ENCODE measurements around the gene AJM1. TPM values are rescaled to one million over a fixed set of nuclear protein-coding genes. Genes with fewer than 3 reads are reported as not detected.
A peak's percentile ranks its signal among the peaks of the same experiment; 100 is the strongest.

AJM1 gene
- total RNA-seq, 2 donors from 2014 or later, result 1.4 to 3.5 TPM

GRCh38 chr9:136854842-136855460, 12.7 kb downstream of the AJM1 start:
- Mint-ChIP-seq H3K36me3 (ENCODE audit: low read depth) (no peaks in the 10 kb centered on the region), H3K27ac (no peak overlapping the region), H3K4me3 (no peak overlapping the region), H3K9me3 (no peaks in the 10 kb centered on the region), H3K4me1 (no peaks in the 10 kb centered on the region), H3K27me3 (ENCODE audit: insufficient read depth) (no peaks in the 10 kb centered on the region)
- no peak overlapping the region for H3K4me3 ChIP-seq (ENCODE audit: low read length)
- no peak for DNase-seq
- peaks cover 10% of the 10 kb centered on the region for H3K36me3 ChIP-seq (ENCODE audit: control insufficient read depth, insufficient read depth, low read length)
- 91 to 95% methylated on average over 12 to 23 of the region's 23 CpGs for WGBS, 2 experiments (ENCODE audit: insufficient coverage in 1 of 2, insufficient read length in 1 of 2)
- no peaks in the 10 kb centered on the region for H3K9me3 ChIP-seq (ENCODE audit: control insufficient read depth, low read length)
- H3K27ac ChIP-seq (ENCODE audit: low read depth, low read length), result no peak overlapping the region
- no peaks in the 10 kb centered on the region for H3K27me3 ChIP-seq (ENCODE audit: control insufficient read depth, insufficient read depth, low read length, poor library complexity, severe bottlenecking)
- no peak for TF ChIP-seq CTCF (conservative IDR thresholded peaks at IDR 0.05)
- no peak overlapping the region for H3K9ac ChIP-seq (ENCODE audit: extremely low read depth, low read length, poor library complexity, severe bottlenecking)
- H3K4me1 ChIP-seq (ENCODE audit: control insufficient read depth, insufficient read depth, low read length), result peaks cover 6% of the 10 kb centered on the region

- H3K9me3 Mint-ChIP-seq, result no peaks in the 10 kb centered on the region
- H3K4me3 Mint-ChIP-seq, result no peak overlapping the region
- Histone ChIP-seq H3K36me3 (ENCODE audit: control insufficient read depth, insufficient read depth, low read length) (peaks cover 10% of the 10 kb centered on the region), H3K27me3 (ENCODE audit: control insufficient read depth, insufficient read depth, low read length, poor library complexity, severe bottlenecking) (no peaks in the 10 kb centered on the region), H3K4me3 (ENCODE audit: low read length) (no peak overlapping the region), H3K4me1 (ENCODE audit: control insufficient read depth, insufficient read depth, low read length) (no peaks in the 10 kb centered on the region), H3K9me3 (ENCODE audit: control insufficient read depth, low read length) (no peaks in the 10 kb centered on the region), H3K9ac (ENCODE audit: extremely low read depth, low read length, poor library complexity, severe bottlenecking) (no peak overlapping the region), H3K27ac (ENCODE audit: low read depth, low read length) (no peak overlapping the region)
- no peaks in the 10 kb centered on the region for H3K36me3 Mint-ChIP-seq (ENCODE audit: low read depth)
- no peak for TF ChIP-seq CTCF (conservative IDR thresholded peaks at IDR 0.05)
- H3K27me3 Mint-ChIP-seq (ENCODE audit: insufficient read depth), result no peaks in the 10 kb centered on the region
- no peaks in the 10 kb centered on the region for H3K4me1 Mint-ChIP-seq
- no peak overlapping the region for H3K27ac Mint-ChIP-seq
- peak; percentile 51 for DNase-seq
- WGBS, 2 experiments (ENCODE audit: insufficient coverage in 1 of 2, insufficient read length in 1 of 2), result 94% methylated on average over 14 to 26 of the region's 26 CpGs
Observed at GRCh38 chr9:136855461-136856078, 13.3 kb downstream of the AJM1 start.

GRCh38 chr9:136856079-136856476, 13.8 kb downstream of the AJM1 start:
- Histone ChIP-seq H3K27me3 (ENCODE audit: control insufficient read depth, insufficient read depth, low read length, poor library complexity, severe bottlenecking) (no peaks in the 10 kb centered on the region), H3K36me3 (ENCODE audit: control insufficient read depth, insufficient read depth, low read length) (peaks cover 5% of the 10 kb centered on the region), H3K27ac (ENCODE audit: low read depth, low read length) (no peak overlapping the region), H3K9me3 (ENCODE audit: control insufficient read depth, low read length) (no peaks in the 10 kb centered on the region), H3K4me3 (ENCODE audit: low read length) (no peak overlapping the region), H3K4me1 (ENCODE audit: control insufficient read depth, insufficient read depth, low read length) (no peaks in the 10 kb centered on the region), H3K9ac (ENCODE audit: extremely low read depth, low read length, poor library complexity, severe bottlenecking) (no peak overlapping the region)
- DNase-seq, result peak; percentile 41
- no peak overlapping the region for H3K27ac Mint-ChIP-seq
- H3K36me3 Mint-ChIP-seq (ENCODE audit: low read depth), result no peaks in the 10 kb centered on the region
- TF ChIP-seq CTCF (conservative IDR thresholded peaks at IDR 0.05), result no peak
- H3K9me3 Mint-ChIP-seq, result no peaks in the 10 kb centered on the region
- no peaks in the 10 kb centered on the region for H3K4me1 Mint-ChIP-seq
- no peak overlapping the region for H3K4me3 Mint-ChIP-seq
- no peaks in the 10 kb centered on the region for H3K27me3 Mint-ChIP-seq (ENCODE audit: insufficient read depth)
- WGBS, 2 experiments (ENCODE audit: insufficient coverage in 1 of 2, insufficient read length in 1 of 2), result 91 to 97% methylated on average over 6 to 15 of the region's 15 CpGs
